HepG2 (cell line): Measurements from ENCODE around the gene SETD1A. TPM values are rescaled to one million over a fixed set of nuclear protein-coding genes. Genes with fewer than 3 reads are reported as not detected.

Experiments
- AHR ChIP-seq: IDR thresholded peaks from 2 replicates; pipeline ENCODE4 v1.6.1; 2018; ENCODE audit warnings: missing genetic modification reagents, missing compliant biosample characterization
- BORCS8-MEF2B ChIP-seq: sonication (generic); formaldehyde crosslinking; IDR thresholded peaks from 2 replicates; pipeline ENCODE4 v1.8.0; 2022; ENCODE audit warnings: mild to moderate bottlenecking, missing genetic modification reagents
- CENPBD1 ChIP-seq: sonication (generic); formaldehyde crosslinking; IDR thresholded peaks from 2 replicates; pipeline ENCODE4 v1.8.0; 2022; ENCODE audit warnings: missing genetic modification reagents, low read depth, mild to moderate bottlenecking, borderline replicate concordance
- CREB3 ChIP-seq: sonication (generic); formaldehyde crosslinking; IDR thresholded peaks from 2 replicates; pipeline ENCODE4 v1.5.0; 2020; ENCODE audit warnings: missing genetic modification reagents
- FOXP1 ChIP-seq, 2 experiments: fragments of 450-650 bp in 1 of 2; IDR thresholded peaks; 2 replicates each; pipeline ENCODE4 v1.6.1; 2017 to 2018; ENCODE audit warnings: antibody characterized with exemption in 1 of 2
- HNF1B ChIP-seq: sonication (generic); formaldehyde crosslinking; IDR thresholded peaks from 2 replicates; pipeline ENCODE4 v1.5.1; 2020; ENCODE audit warnings: mild to moderate bottlenecking, moderate library complexity, missing genetic modification reagents
- JUN ChIP-seq: sonication (generic); formaldehyde crosslinking; IDR thresholded peaks from 2 replicates; pipeline ENCODE4 v1.4.0; 2020; ENCODE audit warnings: mild to moderate bottlenecking, missing genetic modification reagents
- KLF15 ChIP-seq: sonication (generic); formaldehyde crosslinking; IDR thresholded peaks from 2 replicates; pipeline ENCODE4 v1.8.1; 2023; ENCODE audit warnings: borderline replicate concordance, mild to moderate bottlenecking, inconsistent platforms, missing genetic modification reagents, mixed read lengths
- LCORL ChIP-seq, 2 experiments: fragments of 450-650 bp in 1 of 2; sonication (generic) in 1 of 2; formaldehyde crosslinking in 1 of 2; IDR thresholded peaks; 2 replicates each; pipeline versions ENCODE4 v1.5.0 to v1.6.1; 2017 to 2020; ENCODE audit warnings: antibody characterized with exemption in 1 of 2, missing genetic modification reagents in 1 of 2
- MLXIP ChIP-seq: sonication (generic); formaldehyde crosslinking; IDR thresholded peaks from 2 replicates; pipeline ENCODE4 v1.9.0; 2021; ENCODE audit warnings: missing genetic modification reagents, borderline replicate concordance
- NFKBIZ ChIP-seq: IDR thresholded peaks from 2 replicates; pipeline ENCODE4 v1.6.1; 2018; ENCODE audit warnings: missing genetic modification reagents, missing compliant biosample characterization
- PRDM4 ChIP-seq: sonication (generic); formaldehyde crosslinking; IDR thresholded peaks from 2 replicates; pipeline ENCODE4 v1.9.0; 2021; ENCODE audit warnings: missing genetic modification reagents, borderline replicate concordance
- RFX5 ChIP-seq: IDR thresholded peaks from 2 replicates; pipeline ENCODE4 v1.6.1; 2011; ENCODE audit warnings: low read depth, low read length, improper control_type of control experiment
- SNRNP70 ChIP-seq: fragments of 200-400 bp; formaldehyde crosslinking; IDR thresholded peaks from 2 replicates; pipeline ENCODE4 v1.6.1; 2017; ENCODE audit warnings: mild to moderate bottlenecking, low read depth, low read length, moderate library complexity
- ZFP82 ChIP-seq: sonication (generic); formaldehyde crosslinking; IDR thresholded peaks from 2 replicates; pipeline ENCODE4 v1.5.1; 2020; ENCODE audit warnings: mild to moderate bottlenecking, missing genetic modification reagents, borderline replicate concordance
- ZMAT5 ChIP-seq: sonication (generic); formaldehyde crosslinking; IDR thresholded peaks from 2 replicates; pipeline ENCODE4 v1.5.0; 2020; ENCODE audit warnings: mild to moderate bottlenecking, low read depth, missing genetic modification reagents, borderline replicate concordance
- ZNF367 ChIP-seq: sonication (generic); formaldehyde crosslinking; IDR thresholded peaks from 2 replicates; pipeline ENCODE4 v1.4.0; 2020; ENCODE audit warnings: missing genetic modification reagents, borderline replicate concordance
- ZZZ3 ChIP-seq: sonication (generic); formaldehyde crosslinking; IDR thresholded peaks from 2 replicates; pipeline ENCODE4 v1.4.0; 2020; ENCODE audit warnings: missing genetic modification reagents, mild to moderate bottlenecking, borderline replicate concordance
- polyA plus RNA-seq, 8 experiments: library from polyadenylated mRNA; depleted of rRNA in 3 of 8; stranded (reverse) in 7 of 8; unstranded in 1 of 8; fragments of >200 nt; fragmentation: Illumina TruSeq in 4 of 8; extraction: Trizol in 4 of 8; gene quantifications; 2 replicates each; pipeline versions ENCODE4 v1.2.1 to v1.2.3, GENCODE V29; 2011 to 2016; ENCODE audit warnings: low read depth in 4 of 8, missing spikeins in 1 of 8, mixed read lengths in 1 of 8; ENCODE audit not compliant: insufficient read depth in 1 of 8
- total RNA-seq, 5 experiments: library from RNA; depleted of rRNA; stranded (reverse); fragments of >200 nt; fragmentation: Illumina TruSeq; extraction: Trizol; gene quantifications; 2 replicates each; pipeline ENCODE4 v1.2.3, GENCODE V29; 2016; ENCODE audit warnings: low read depth in 1 of 5

SETD1A gene
- total and polyA plus RNA-seq, 2 of the 13 experiments (the other 11 are each of a cell fraction or from before 2014, with no cell fraction given) = 3.8 to 5.6 TPM

GRCh38 chr16:30948667-30949649, 8.6 kb upstream of the SETD1A start, which contains the start of gene ORAI3 (continued):
- TF ChIP-seq PRDM4 = no peak
- TF ChIP-seq FOXP1 (IDR thresholded peaks at IDR 0.05) = no peak
- TF ChIP-seq FOXP1 (CRISPR knock-in tag; IDR thresholded peaks at IDR 0.05) = no peak
- TF ChIP-seq JUN = no peak
- TF ChIP-seq NFKBIZ (CRISPR knock-in tag) = no peak
- peak; percentile 57; the same call in 1 of the 2 replicates for TF ChIP-seq KLF15 (CRISPR knock-in tag)
- no peak for TF ChIP-seq ZMAT5
- no peak for TF ChIP-seq SNRNP70
- TF ChIP-seq CENPBD1 = no peak; the same call in 1 of the 2 replicates
- no peak for TF ChIP-seq RFX5
- peak; percentile 22 for TF ChIP-seq MLXIP
- no peak for TF ChIP-seq BORCS8-MEF2B
- TF ChIP-seq ZFP82 = 0 out of 2 replicates have a peak, but pooled peaks have one; percentile 4
- TF ChIP-seq ZNF367 (CRISPR knock-in tag) = 0 out of 2 replicates have a peak, but pooled peaks have one; percentile 38
- 0 out of 2 replicates have a peak, but pooled peaks have one; percentile 30 for TF ChIP-seq CREB3 (CRISPR knock-in tag)
- no peak for TF ChIP-seq ZZZ3
- no peak for TF ChIP-seq HNF1B (CRISPR knock-in tag)
- no peak for TF ChIP-seq AHR
- no peak for TF ChIP-seq LCORL (IDR thresholded peaks at IDR 0.05)
- peak; percentile 66; the same call in 1 of the 2 replicates for TF ChIP-seq LCORL (CRISPR knock-in tag; IDR thresholded peaks at IDR 0.05)
